Measurements from ENCODE around the gene COPS6. TPM values are rescaled to one million over a fixed set of nuclear protein-coding genes. Genes with fewer than 3 reads are reported as not detected.

Gene COPS6
- total RNA-seq (42.3 TPM), polyA plus RNA-seq (ENCODE audit: insufficient read depth in 1 of 8, insufficient read length in 8 of 8, low replicate concordance in 1 of 8) (100 to 1,000 TPM in 1 of 8 donors, 10 to 100 TPM in 7; 88.3 to 100 (median 94.1) TPM)
- long read RNA-seq, donor 1, transcript COPS6-201 (10 exons, 1,432 nt), result major isoform, 26 of 34 reads
- long read RNA-seq, donor 1, partial matches to known transcripts, result 6 of 34 reads
- long read RNA-seq, donor 1, other reads (novel, unspliced or antisense), result 0 of 34 reads
- long read RNA-seq, donor 2, transcript COPS6-201 (10 exons, 1,432 nt), result major isoform, 9 of 10 reads
- long read RNA-seq, donor 2, partial matches to known transcripts, result 0 of 10 reads
- long read RNA-seq, donor 2, other reads (novel, unspliced or antisense), result 0 of 10 reads
- long read RNA-seq, donor 3, transcript COPS6-201 (10 exons, 1,432 nt), result major isoform, 65 of 69 reads
- long read RNA-seq, donor 3, partial matches to known transcripts, result 0 of 69 reads
- long read RNA-seq, donor 3, other reads (novel, unspliced or antisense), result 0 of 69 reads
- long read RNA-seq, donor 4, transcript COPS6-201 (10 exons, 1,432 nt), result major isoform, 44 of 51 reads
- long read RNA-seq, donor 4, partial matches to known transcripts, result 0 of 51 reads
- long read RNA-seq, donor 4, other reads (novel, unspliced or antisense), result 0 of 51 reads
- long read RNA-seq, donor 5, transcript COPS6-207 (3 exons, 835 nt), result minor isoform, 6 of 157 reads
- long read RNA-seq, donor 5, transcript COPS6-201 (10 exons, 1,432 nt), result major isoform, 110 of 157 reads
- long read RNA-seq, donor 5, partial matches to known transcripts, result 35 of 157 reads
- long read RNA-seq, donor 5, other reads (novel, unspliced or antisense), result 0 of 157 reads
- long read RNA-seq, donor 6, transcript COPS6-201 (10 exons, 1,432 nt), result major isoform, 80 of 168 reads
- long read RNA-seq, donor 6, partial matches to known transcripts, result 65 of 168 reads
- long read RNA-seq, donor 6, other reads (novel, unspliced or antisense), result 16 of 168 reads
- long read RNA-seq, donor 7, transcript COPS6-201 (10 exons, 1,432 nt), result major isoform, 48 of 72 reads
- long read RNA-seq, donor 7, transcript COPS6-207 (3 exons, 835 nt), result minor isoform, 5 of 72 reads
- long read RNA-seq, donor 7, partial matches to known transcripts, result 19 of 72 reads
- long read RNA-seq, donor 7, other reads (novel, unspliced or antisense), result 0 of 72 reads
- long read RNA-seq, donor 8, transcript COPS6-201 (10 exons, 1,432 nt), result major isoform, 43 of 51 reads
- long read RNA-seq, donor 8, partial matches to known transcripts, result 8 of 51 reads
- long read RNA-seq, donor 8, other reads (novel, unspliced or antisense), result 0 of 51 reads
- long read RNA-seq, donor 9, transcript COPS6-201 (10 exons, 1,432 nt), result major isoform, 34 of 39 reads
- long read RNA-seq, donor 9, partial matches to known transcripts, result 0 of 39 reads
- long read RNA-seq, donor 9, other reads (novel, unspliced or antisense), result 0 of 39 reads
- long read RNA-seq, donor 10, transcript COPS6-207 (3 exons, 835 nt), result minor isoform, 6 of 80 reads
- long read RNA-seq, donor 10, transcript COPS6-201 (10 exons, 1,432 nt), result major isoform, 56 of 80 reads
- long read RNA-seq, donor 10, partial matches to known transcripts, result 11 of 80 reads
- long read RNA-seq, donor 10, other reads (novel, unspliced or antisense), result 0 of 80 reads
- long read RNA-seq, donor 11, transcript COPS6-207 (3 exons, 835 nt), result minor isoform, 6 of 74 reads
- long read RNA-seq, donor 11, transcript COPS6-201 (10 exons, 1,432 nt), result major isoform, 48 of 74 reads
- long read RNA-seq, donor 11, partial matches to known transcripts, result 15 of 74 reads
- long read RNA-seq, donor 11, other reads (novel, unspliced or antisense), result 0 of 74 reads

DNA sequence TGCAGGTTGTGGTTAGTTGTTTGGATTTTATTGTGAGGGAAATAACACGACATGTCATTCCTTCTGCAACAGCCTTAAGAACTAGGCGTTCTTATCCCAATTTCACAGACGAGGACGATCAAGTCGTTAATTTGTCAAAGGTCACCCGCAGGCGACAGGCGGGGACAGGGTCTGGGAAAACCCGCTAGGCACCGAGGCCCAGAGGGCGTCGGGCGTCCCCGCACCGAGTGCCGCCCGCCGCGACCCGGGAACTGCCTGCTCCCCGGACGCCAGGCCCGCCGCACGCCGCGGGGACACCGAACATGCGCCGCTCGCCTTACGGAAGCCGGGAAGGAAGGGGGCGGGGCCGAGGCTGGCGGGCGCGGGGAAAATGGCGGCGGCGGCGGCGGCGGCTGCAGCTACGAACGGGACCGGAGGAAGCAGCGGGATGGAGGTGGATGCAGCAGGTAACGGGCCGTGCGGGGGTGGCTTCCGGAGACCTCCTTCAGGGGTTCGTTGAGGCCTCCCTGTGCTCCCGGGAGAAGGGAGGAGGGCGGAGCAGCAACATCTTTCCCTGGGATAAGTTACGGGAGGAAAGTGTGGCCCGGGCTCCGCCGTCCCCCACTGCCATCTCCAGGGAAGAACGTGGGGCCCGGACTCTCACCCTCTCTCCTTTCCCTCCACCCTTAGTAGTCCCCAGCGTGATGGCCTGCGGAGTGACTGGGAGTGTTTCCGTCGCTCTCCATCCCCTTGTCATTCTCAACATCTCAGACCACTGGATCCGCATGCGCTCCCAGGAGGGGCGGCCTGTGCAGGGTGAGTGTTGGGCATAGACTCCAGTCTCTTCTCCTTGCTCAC is at the start of gene COPS6:
TSS of gene COPS6 (plus strand) at position 349 of the 837 bp plus-strand sequence. CDS start at position 371, 22 bp downstream.
- peaks cover 37% of the 10 kb centered on the region for H3K36me3 ChIP-seq (ENCODE audit: control insufficient read depth, insufficient read depth, low read length)
- DNase-seq, result peak; percentile 92
- WGBS (ENCODE audit: insufficient coverage), result under 1% methylated on average over 47 of the region's 68 CpGs

DNA sequence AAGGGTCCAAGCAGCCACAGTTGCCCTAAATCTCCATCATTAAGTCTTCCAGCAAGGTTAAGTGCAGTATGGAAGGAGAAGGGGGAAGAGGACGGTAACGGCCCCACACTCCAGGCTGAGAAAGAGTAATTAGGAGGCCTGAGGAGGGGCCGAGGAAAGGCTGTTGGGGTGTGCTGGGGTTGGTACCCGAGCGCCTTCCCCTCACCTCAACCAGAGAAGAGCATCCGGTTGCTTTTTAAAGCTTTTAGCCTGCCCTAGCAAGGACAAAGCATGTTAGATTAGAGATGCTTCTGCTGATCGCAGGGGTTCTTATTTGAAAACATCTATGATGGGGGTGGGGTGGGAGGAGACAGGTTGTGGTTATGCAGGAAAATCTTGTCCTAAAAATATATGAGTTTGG is 48.2 kb upstream of the COPS6 start:
- no peaks in the 10 kb centered on the region for H3K27me3 ChIP-seq (ENCODE audit: control insufficient read depth, insufficient read depth, low read length)
- no CpG with 5 or more reads among the region's 7 CpGs for WGBS (ENCODE audit: insufficient coverage)
- H3K27ac ChIP-seq (ENCODE audit: low read length), result no peak overlapping the region
- H3K36me3 ChIP-seq (ENCODE audit: control insufficient read depth, insufficient read depth, low read length), result peaks cover 19% of the 10 kb centered on the region
- H3K4me1 ChIP-seq (ENCODE audit: control insufficient read depth, insufficient read depth, low read length), result no peaks in the 10 kb centered on the region
- DNase-seq, result no peak
- H3K9me3 ChIP-seq (replicated peaks; ENCODE audit: control insufficient read depth, low read depth, low read length), result no peaks in the 10 kb centered on the region
- H3K4me3 ChIP-seq (ENCODE audit: low read length), result no peak overlapping the region

More for the DNA sequence above, at the start of gene COPS6:
- peaks cover 4% of the 10 kb centered on the region for H3K27me3 ChIP-seq (ENCODE audit: control insufficient read depth, insufficient read depth, low read length)
- peaks cover 26% of the 10 kb centered on the region for H3K4me1 ChIP-seq (ENCODE audit: control insufficient read depth, insufficient read depth, low read length)
- no peaks in the 10 kb centered on the region for H3K9me3 ChIP-seq (replicated peaks; ENCODE audit: control insufficient read depth, low read depth, low read length)
- H3K4me3 ChIP-seq (ENCODE audit: low read length), result peak within 1 kb of the TSS; percentile 97
- H3K27ac ChIP-seq (ENCODE audit: low read length), result peak within 1 kb of the TSS; percentile 82

GRCh38 chr7:100044718-100045117 is 44.1 kb upstream of the COPS6 start:
- Histone ChIP-seq H3K4me3 (ENCODE audit: low read length) (no peak overlapping the region), H3K9me3 (replicated peaks; ENCODE audit: control insufficient read depth, low read depth, low read length) (no peaks in the 10 kb centered on the region), H3K27ac (ENCODE audit: low read length) (no peak overlapping the region), H3K4me1 (ENCODE audit: control insufficient read depth, insufficient read depth, low read length) (peaks cover 4% of the 10 kb centered on the region), H3K27me3 (ENCODE audit: control insufficient read depth, insufficient read depth, low read length) (no peaks in the 10 kb centered on the region), H3K36me3 (ENCODE audit: control insufficient read depth, insufficient read depth, low read length) (no peaks in the 10 kb centered on the region)
- DNase-seq, result no peak
- WGBS (ENCODE audit: insufficient coverage), result 72% methylated on average over 6 of the region's 6 CpGs

- 94% methylated on average over 3 of the region's 4 CpGs for WGBS (ENCODE audit: insufficient coverage)
- Histone ChIP-seq H3K36me3 (ENCODE audit: control insufficient read depth, insufficient read depth, low read length) (peaks cover 10% of the 10 kb centered on the region), H3K27me3 (ENCODE audit: control insufficient read depth, insufficient read depth, low read length) (no peaks in the 10 kb centered on the region), H3K27ac (ENCODE audit: low read length) (no peak overlapping the region), H3K4me3 (ENCODE audit: low read length) (no peak overlapping the region), H3K9me3 (replicated peaks; ENCODE audit: control insufficient read depth, low read depth, low read length) (no peaks in the 10 kb centered on the region), H3K4me1 (ENCODE audit: control insufficient read depth, insufficient read depth, low read length) (peaks cover 14% of the 10 kb centered on the region)
- DNase-seq, result no peak
Measured at GRCh38 chr7:100048680-100049079, 40.1 kb upstream of the COPS6 start.

GRCh38 chr7:100049441-100050291 is 39.1 kb upstream of the COPS6 start, which contains the start of gene ZSCAN21:
TSS of gene ZSCAN21 (plus strand) at chr7:100049774. CDS start at chr7:100057007, 7,233 bp downstream.
- Histone ChIP-seq H3K4me1 (ENCODE audit: control insufficient read depth, insufficient read depth, low read length) (peaks cover 14% of the 10 kb centered on the region), H3K27me3 (ENCODE audit: control insufficient read depth, insufficient read depth, low read length) (no peaks in the 10 kb centered on the region), H3K27ac (ENCODE audit: low read length) (peak within 1 kb of the TSS; percentile 99), H3K36me3 (ENCODE audit: control insufficient read depth, insufficient read depth, low read length) (peaks cover 12% of the 10 kb centered on the region), H3K4me3 (ENCODE audit: low read length) (peak within 1 kb of the TSS; percentile 86), H3K9me3 (replicated peaks; ENCODE audit: control insufficient read depth, low read depth, low read length) (no peaks in the 10 kb centered on the region)
- 1% methylated on average over 41 of the region's 47 CpGs for WGBS (ENCODE audit: insufficient coverage)
- peak; percentile 95 for DNase-seq

- no peak overlapping the region for H3K27ac ChIP-seq (ENCODE audit: low read length)
- peaks cover 14% of the 10 kb centered on the region for H3K4me1 ChIP-seq (ENCODE audit: control insufficient read depth, insufficient read depth, low read length)
- no peak for DNase-seq
- peaks cover 12% of the 10 kb centered on the region for H3K36me3 ChIP-seq (ENCODE audit: control insufficient read depth, insufficient read depth, low read length)
- 81% methylated on average over 3 of the region's 3 CpGs for WGBS (ENCODE audit: insufficient coverage)
- H3K4me3 ChIP-seq (ENCODE audit: low read length), result no peak overlapping the region
- H3K27me3 ChIP-seq (ENCODE audit: control insufficient read depth, insufficient read depth, low read length), result no peaks in the 10 kb centered on the region
- H3K9me3 ChIP-seq (replicated peaks; ENCODE audit: control insufficient read depth, low read depth, low read length), result no peaks in the 10 kb centered on the region
Measured at GRCh38 chr7:100051611-100052010, 37.2 kb upstream of the COPS6 start.

DNA sequence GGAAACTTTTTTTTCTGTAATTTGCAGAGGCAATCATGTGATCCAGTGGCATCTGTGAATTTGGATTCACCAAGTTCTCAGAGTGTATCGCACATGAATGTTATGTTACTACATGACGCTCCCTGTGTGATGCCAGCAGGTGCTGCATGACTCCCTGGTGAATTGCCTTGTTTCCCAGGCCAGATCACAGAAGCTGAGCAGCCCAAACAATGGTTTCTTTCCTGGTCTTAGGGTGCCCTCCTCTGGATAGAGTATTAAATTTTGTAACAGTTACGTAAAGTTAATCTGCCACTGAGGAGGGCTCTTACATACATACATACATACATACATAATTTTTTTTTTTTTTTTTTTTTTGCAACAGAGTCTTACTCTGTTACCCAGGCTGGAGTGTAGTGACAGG is 35.6 kb upstream of the COPS6 start:
- H3K27ac ChIP-seq (ENCODE audit: low read length), result peak overlapping the region; percentile 47
- H3K36me3 ChIP-seq (ENCODE audit: control insufficient read depth, insufficient read depth, low read length), result peaks cover 28% of the 10 kb centered on the region
- H3K4me1 ChIP-seq (ENCODE audit: control insufficient read depth, insufficient read depth, low read length), result peaks cover 14% of the 10 kb centered on the region
- no peaks in the 10 kb centered on the region for H3K27me3 ChIP-seq (ENCODE audit: control insufficient read depth, insufficient read depth, low read length)
- 50% methylated on average over 1 of the region's 3 CpGs for WGBS (ENCODE audit: insufficient coverage)
- no peaks in the 10 kb centered on the region for H3K9me3 ChIP-seq (replicated peaks; ENCODE audit: control insufficient read depth, low read depth, low read length)
- H3K4me3 ChIP-seq (ENCODE audit: low read length), result no peak overlapping the region
- peak; percentile 83 for DNase-seq

GRCh38 chr7:100057006-100057405 is 31.8 kb upstream of the COPS6 start:
- no peak for DNase-seq
- Histone ChIP-seq H3K9me3 (replicated peaks; ENCODE audit: control insufficient read depth, low read depth, low read length) (no peaks in the 10 kb centered on the region), H3K4me1 (ENCODE audit: control insufficient read depth, insufficient read depth, low read length) (peaks cover 4% of the 10 kb centered on the region), H3K27me3 (ENCODE audit: control insufficient read depth, insufficient read depth, low read length) (no peaks in the 10 kb centered on the region), H3K4me3 (ENCODE audit: low read length) (no peak overlapping the region), H3K36me3 (ENCODE audit: control insufficient read depth, insufficient read depth, low read length) (peaks cover 42% of the 10 kb centered on the region), H3K27ac (ENCODE audit: low read length) (no peak overlapping the region)
- 96% methylated on average over 10 of the region's 10 CpGs for WGBS (ENCODE audit: insufficient coverage)

All from muscle of leg (tissue), 16 donors.